Natural killer cell (primary cell): ENCODE measurements around the gene MRPL27. TPM values are rescaled to one million over a fixed set of nuclear protein-coding genes. Genes with fewer than 3 reads are reported as not detected.

ENCODE experiments used
- ATAC-seq, 3 donors: fragments of 150-1000 bp in 2 of 3; fragments of 200-7000 bp in 1 of 3; cut with Tn5 transposase; 1 replicate in 1 of 3; 2 replicates in 2 of 3; pipeline ENCODE4 v1.10.0; 2021; ENCODE audit warnings: mild to moderate bottlenecking in 2 of 3, moderate library complexity in 2 of 3
- DNase-seq, 2 donors: peaks; one replicate each; pipeline versions ENCODE4 v3.0.0 to v3.0.0-alpha.2; 2013 to 2021; ENCODE audit warnings: mixed read lengths in 1 of 2
- H3K27ac ChIP-seq: one replicate; pipeline ENCODE4 v1.5.1; 2013; ENCODE audit warnings: mild to moderate bottlenecking, low read length
- H3K27me3 ChIP-seq: one replicate; pipeline ENCODE4 v1.6.1; 2013; ENCODE audit warnings: low read length; ENCODE audit not compliant: control insufficient read depth, insufficient read depth
- H3K36me3 ChIP-seq: one replicate; pipeline ENCODE4 v1.6.1; 2013; ENCODE audit warnings: low read length; ENCODE audit not compliant: control insufficient read depth, insufficient read depth
- H3K4me1 ChIP-seq: one replicate; pipeline ENCODE4 v1.6.1; 2013; ENCODE audit warnings: low read length; ENCODE audit not compliant: control insufficient read depth, insufficient read depth
- H3K4me3 ChIP-seq: one replicate; pipeline ENCODE4 v1.5.1; 2013; ENCODE audit warnings: low read length
- H3K9me3 ChIP-seq: one replicate; pipeline ENCODE4 v1.6.1; 2013; ENCODE audit warnings: low read length; ENCODE audit not compliant: control insufficient read depth, insufficient read depth
- H3K27ac Mint-ChIP-seq, 2 donors: one replicate each; pipeline ENCODE4 v1.8.0; 2022; ENCODE audit warnings: mild to moderate bottlenecking in 2 of 2, mixed read lengths in 2 of 2, moderate library complexity in 1 of 2
- H3K27me3 Mint-ChIP-seq, 2 donors: one replicate each; pipeline ENCODE4 v1.8.0; 2022; ENCODE audit warnings: low read depth in 2 of 2, mixed read lengths in 2 of 2
- H3K36me3 Mint-ChIP-seq: one replicate; pipeline ENCODE4 v1.8.0; 2022; ENCODE audit warnings: mixed read lengths
- H3K4me1 Mint-ChIP-seq, 2 donors: one replicate each; pipeline ENCODE4 v1.8.0; 2022; ENCODE audit warnings: mixed read lengths in 2 of 2
- H3K4me3 Mint-ChIP-seq: one replicate; pipeline ENCODE4 v1.8.0; 2022; ENCODE audit warnings: mild to moderate bottlenecking, moderate library complexity, mixed read lengths
- H3K9me3 Mint-ChIP-seq, 2 donors: one replicate each; pipeline ENCODE4 v1.8.0; 2022; ENCODE audit warnings: mixed read lengths in 2 of 2
- CTCF ChIP-seq: fragments of 200-600 bp; IDR thresholded peaks from one replicate; pipeline ENCODE4 v1.8.0; 2022; ENCODE audit warnings: antibody characterized with exemption
- WGBS: methylation state at CpG from one replicate; pipeline ENCODE4 v1.1.7; 2013; ENCODE audit warnings: missing lambda C conversion rate; ENCODE audit not compliant: insufficient coverage; 5-methylcytosine and 5-hydroxymethylcytosine counted together
- intact Hi-C: fragments of 100-400 bp; cut with micrococcal nuclease; formaldehyde crosslinking; loops from one replicate; pipeline ENCODE4 v1.14.2; 2022
- total RNA-seq, 4 donors: library from RNA; stranded (reverse); fragments of 120-200 nt in 1 of 4; gene quantifications; one replicate each; pipeline versions ENCODE4 v1.2.3 to v1.2.4, GENCODE V29; 2013 to 2022

MRPL27 gene
- total RNA-seq, 3 donors from 2014 or later (not counting 1 experiment from before 2014, with no cell fraction given), result 16.4 to 36.6 (median 31.3) TPM

GRCh38 chr17:50350733-50351132, 22.3 kb downstream of the MRPL27 start:
- H3K27me3 Mint-ChIP-seq, result no peaks in the 10 kb centered on the region
- 93% methylated on average over 2 of the region's 2 CpGs for WGBS
- no peak for TF ChIP-seq CTCF
- Histone ChIP-seq H3K4me1 (peaks cover 14% of the 10 kb centered on the region), H3K27me3 (no peaks in the 10 kb centered on the region), H3K27ac (no peak overlapping the region), H3K9me3 (no peaks in the 10 kb centered on the region), H3K36me3 (peaks cover 21% of the 10 kb centered on the region), H3K4me3 (no peak overlapping the region)
- ATAC-seq (no peak), DNase-seq (no peak)
- H3K27ac Mint-ChIP-seq, result no peak overlapping the region
- intact Hi-C loops, result no loop called here
- no peaks in the 10 kb centered on the region for H3K9me3 Mint-ChIP-seq
- no peaks in the 10 kb centered on the region for H3K36me3 Mint-ChIP-seq
- H3K4me3 Mint-ChIP-seq, result no peak overlapping the region
- H3K4me1 Mint-ChIP-seq, result peaks cover 20 to 52% of the 10 kb centered on the region in 2 donors

GRCh38 chr17:50349243-50349600, 23.8 kb downstream of the MRPL27 start:
- Mint-ChIP-seq H3K36me3 (no peaks in the 10 kb centered on the region), H3K27ac (no peak overlapping the region), H3K9me3 (no peaks in the 10 kb centered on the region), H3K4me3 (peak overlapping the region; percentile 47), H3K4me1 (peaks cover 20 to 56% of the 10 kb centered on the region in 2 donors), H3K27me3 (no peaks in the 10 kb centered on the region)
- Histone ChIP-seq H3K27ac (no peak overlapping the region), H3K9me3 (no peaks in the 10 kb centered on the region), H3K36me3 (peaks cover 6% of the 10 kb centered on the region), H3K27me3 (no peaks in the 10 kb centered on the region), H3K4me3 (no peak overlapping the region), H3K4me1 (peaks cover 24% of the 10 kb centered on the region)
- ATAC-seq, result no peak
- WGBS, result 99% methylated on average over 3 of the region's 5 CpGs
- intact Hi-C loops, result no loop called here
- no peak for TF ChIP-seq CTCF
- DNase-seq, result no peak

- H3K4me1 Mint-ChIP-seq, result peaks cover 20 to 56% of the 10 kb centered on the region in 2 donors
- H3K36me3 Mint-ChIP-seq, result no peaks in the 10 kb centered on the region
- peak overlapping the region; percentile 8 to 74 for H3K27ac Mint-ChIP-seq
Measured at GRCh38 chr17:50348522-50349242, 24.3 kb downstream of the MRPL27 start.

More at GRCh38 chr17:50348522-50349242, 24.3 kb downstream of the MRPL27 start:
- no peak overlapping the region for H3K27ac ChIP-seq
- no peaks in the 10 kb centered on the region for H3K27me3 Mint-ChIP-seq
- no peak overlapping the region for H3K4me3 ChIP-seq
- H3K4me3 Mint-ChIP-seq, result peak overlapping the region; percentile 47
- ATAC-seq (no peak), DNase-seq (no peak)
- H3K36me3 ChIP-seq, result peaks cover 2% of the 10 kb centered on the region
- no peaks in the 10 kb centered on the region for H3K27me3 ChIP-seq
- TF ChIP-seq CTCF, result no peak
- 80% methylated on average over 6 of the region's 7 CpGs for WGBS
- intact Hi-C loops, result no loop called here
- H3K4me1 ChIP-seq, result peaks cover 24% of the 10 kb centered on the region
- no peaks in the 10 kb centered on the region for H3K9me3 ChIP-seq
- H3K9me3 Mint-ChIP-seq, result no peaks in the 10 kb centered on the region
